ENCODE data around the gene SLC12A3.

DNA sequence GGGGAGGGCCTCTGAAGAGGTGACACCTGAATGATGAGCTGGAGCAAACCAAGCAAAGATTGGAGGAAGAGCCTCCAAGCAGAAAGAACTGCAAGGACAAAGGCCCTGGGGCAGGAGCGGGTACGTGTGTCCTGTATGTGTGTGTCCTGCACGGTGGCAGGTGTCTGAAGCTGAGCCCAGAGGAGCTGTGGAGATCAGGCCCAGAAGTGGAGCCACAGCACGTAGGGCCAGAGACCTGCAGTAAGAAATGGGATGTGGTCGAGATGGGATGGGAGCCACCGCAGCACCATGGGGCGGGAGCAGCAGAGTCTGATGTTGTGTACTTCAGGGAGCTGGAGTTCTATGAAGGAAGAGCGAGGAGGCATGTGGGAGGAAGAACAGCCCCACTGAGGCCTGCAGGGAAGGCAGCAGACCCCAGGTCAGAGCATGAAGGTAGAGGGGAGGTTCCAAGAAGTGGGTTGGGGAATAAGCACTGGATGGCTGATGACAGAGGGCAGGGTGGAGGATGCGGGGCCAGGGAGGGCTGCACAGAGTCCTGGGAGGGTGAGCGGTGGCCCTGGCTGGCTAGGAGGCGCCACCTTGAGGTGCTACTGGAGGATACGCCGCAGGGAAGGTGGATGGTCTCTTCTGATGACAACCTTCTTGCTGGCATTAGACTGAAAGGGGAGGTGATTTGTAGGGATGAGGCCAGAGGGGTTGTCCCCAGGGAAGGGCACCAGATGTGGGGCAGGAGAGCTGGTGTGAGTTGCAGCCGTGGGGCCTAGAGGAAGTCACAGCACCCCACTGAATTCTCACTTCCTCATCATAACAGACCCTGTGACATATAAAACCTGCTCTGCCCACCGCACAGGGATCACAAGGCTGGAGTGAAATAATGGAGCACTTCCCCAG is 86.1 kb downstream of the SLC12A3 start:
- TF ChIP-seq TEAD4 (CRISPR knock-in tag; IDR thresholded peaks at IDR 0.05) = no peak
- TF ChIP-seq, protein P1, sequence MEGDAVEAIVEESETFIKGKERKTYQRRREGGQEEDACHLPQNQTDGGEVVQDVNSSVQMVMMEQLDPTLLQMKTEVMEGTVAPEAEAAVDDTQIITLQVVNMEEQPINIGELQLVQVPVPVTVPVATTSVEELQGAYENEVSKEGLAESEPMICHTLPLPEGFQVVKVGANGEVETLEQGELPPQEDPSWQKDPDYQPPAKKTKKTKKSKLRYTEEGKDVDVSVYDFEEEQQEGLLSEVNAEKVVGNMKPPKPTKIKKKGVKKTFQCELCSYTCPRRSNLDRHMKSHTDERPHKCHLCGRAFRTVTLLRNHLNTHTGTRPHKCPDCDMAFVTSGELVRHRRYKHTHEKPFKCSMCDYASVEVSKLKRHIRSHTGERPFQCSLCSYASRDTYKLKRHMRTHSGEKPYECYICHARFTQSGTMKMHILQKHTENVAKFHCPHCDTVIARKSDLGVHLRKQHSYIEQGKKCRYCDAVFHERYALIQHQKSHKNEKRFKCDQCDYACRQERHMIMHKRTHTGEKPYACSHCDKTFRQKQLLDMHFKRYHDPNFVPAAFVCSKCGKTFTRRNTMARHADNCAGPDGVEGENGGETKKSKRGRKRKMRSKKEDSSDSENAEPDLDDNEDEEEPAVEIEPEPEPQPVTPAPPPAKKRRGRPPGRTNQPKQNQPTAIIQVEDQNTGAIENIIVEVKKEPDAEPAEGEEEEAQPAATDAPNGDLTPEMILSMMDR (IDR thresholded peaks at IDR 0.05) = 0 out of 2 replicates have a peak, but pooled peaks have one; percentile 35
- TF ChIP-seq, protein P2, sequence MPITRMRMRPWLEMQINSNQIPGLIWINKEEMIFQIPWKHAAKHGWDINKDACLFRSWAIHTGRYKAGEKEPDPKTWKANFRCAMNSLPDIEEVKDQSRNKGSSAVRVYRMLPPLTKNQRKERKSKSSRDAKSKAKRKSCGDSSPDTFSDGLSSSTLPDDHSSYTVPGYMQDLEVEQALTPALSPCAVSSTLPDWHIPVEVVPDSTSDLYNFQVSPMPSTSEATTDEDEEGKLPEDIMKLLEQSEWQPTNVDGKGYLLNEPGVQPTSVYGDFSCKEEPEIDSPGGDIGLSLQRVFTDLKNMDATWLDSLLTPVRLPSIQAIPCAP (CRISPR knock-in tag; IDR thresholded peaks at IDR 0.05) = no peak
- TF ChIP-seq, protein P3, sequence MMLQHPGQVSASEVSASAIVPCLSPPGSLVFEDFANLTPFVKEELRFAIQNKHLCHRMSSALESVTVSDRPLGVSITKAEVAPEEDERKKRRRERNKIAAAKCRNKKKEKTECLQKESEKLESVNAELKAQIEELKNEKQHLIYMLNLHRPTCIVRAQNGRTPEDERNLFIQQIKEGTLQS (CRISPR knock-in tag; conservative IDR thresholded peaks at IDR 0.05) = no peak
- TF ChIP-seq, protein P4, sequence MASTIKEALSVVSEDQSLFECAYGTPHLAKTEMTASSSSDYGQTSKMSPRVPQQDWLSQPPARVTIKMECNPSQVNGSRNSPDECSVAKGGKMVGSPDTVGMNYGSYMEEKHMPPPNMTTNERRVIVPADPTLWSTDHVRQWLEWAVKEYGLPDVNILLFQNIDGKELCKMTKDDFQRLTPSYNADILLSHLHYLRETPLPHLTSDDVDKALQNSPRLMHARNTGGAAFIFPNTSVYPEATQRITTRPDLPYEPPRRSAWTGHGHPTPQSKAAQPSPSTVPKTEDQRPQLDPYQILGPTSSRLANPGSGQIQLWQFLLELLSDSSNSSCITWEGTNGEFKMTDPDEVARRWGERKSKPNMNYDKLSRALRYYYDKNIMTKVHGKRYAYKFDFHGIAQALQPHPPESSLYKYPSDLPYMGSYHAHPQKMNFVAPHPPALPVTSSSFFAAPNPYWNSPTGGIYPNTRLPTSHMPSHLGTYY (CRISPR knock-in tag; IDR thresholded peaks at IDR 0.05) = no peak
- TF ChIP-seq TEAD1 (CRISPR knock-in tag; IDR thresholded peaks at IDR 0.05) = no peak
- no peak for TF ChIP-seq RELA (CRISPR knock-in tag; IDR thresholded peaks at IDR 0.05; ENCODE audit: borderline replicate concordance)
- no peak for TF ChIP-seq SMAD3 (CRISPR knock-in tag; IDR thresholded peaks at IDR 0.05; ENCODE audit: borderline replicate concordance)
- TF ChIP-seq NR2C2 (CRISPR knock-in tag; IDR thresholded peaks at IDR 0.05) = no peak
- TF ChIP-seq CREB1 (CRISPR knock-in tag; IDR thresholded peaks at IDR 0.05) = no peak

Measured in WTC11 (cell line).